Subcutaneous adipose tissue (tissue), 4 donors: Measurements from ENCODE around the gene MRC1. TPM values are rescaled to one million over a fixed set of nuclear protein-coding genes. Genes with fewer than 3 reads are reported as not detected.

Experiments used
- CTCF ChIP-seq: fragments of 450-650 bp; IDR thresholded peaks from one replicate; pipeline ENCODE4 v1.5.1; 2016; ENCODE audit warnings: low read depth, mild to moderate bottlenecking, control low read depth, antibody characterized with exemption, moderate library complexity
- total RNA-seq, 4 donors: library from RNA; depleted of rRNA; stranded (reverse); fragments of >200 nt; gene quantifications; one replicate each; pipeline ENCODE4 v1.1.0, GENCODE V29; 2016

Gene MRC1
- total RNA-seq, 4 donors from 2014 or later = 86.3 to 232 (median 218) TPM

GRCh38 chr10:17859492-17860156 lies 50.5 kb downstream of the MRC1 start:
- TF ChIP-seq CTCF = no peak

GRCh38 chr10:17861760-17862159 lies 52.6 kb downstream of the MRC1 start:
- TF ChIP-seq CTCF = no peak

GRCh38 chr10:17865351-17865750 lies 56.2 kb downstream of the MRC1 start:
- TF ChIP-seq CTCF = no peak

GRCh38 chr10:17866346-17866745 lies 57.2 kb downstream of the MRC1 start:
- TF ChIP-seq CTCF = no peak

- TF ChIP-seq CTCF = no peak
Observed at GRCh38 chr10:17867056-17867455, 57.9 kb downstream of the MRC1 start.

GRCh38 chr10:17871036-17871435 lies 61.9 kb downstream of the MRC1 start:
- TF ChIP-seq CTCF = no peak

GRCh38 chr10:17872191-17873091 lies 63.3 kb downstream of the MRC1 start:
- no peak for TF ChIP-seq CTCF
